GM21360 (cell line): ENCODE data around the gene GP5.

Experiments
- ATAC-seq: cut with Tn5 transposase; IDR thresholded peaks from one replicate; pipeline ENCODE4 v1.9.1; 2021; ENCODE audit warnings: mild to moderate bottlenecking, moderate library complexity; ENCODE audit not compliant: unreplicated experiment

Gene GP5

DNA sequence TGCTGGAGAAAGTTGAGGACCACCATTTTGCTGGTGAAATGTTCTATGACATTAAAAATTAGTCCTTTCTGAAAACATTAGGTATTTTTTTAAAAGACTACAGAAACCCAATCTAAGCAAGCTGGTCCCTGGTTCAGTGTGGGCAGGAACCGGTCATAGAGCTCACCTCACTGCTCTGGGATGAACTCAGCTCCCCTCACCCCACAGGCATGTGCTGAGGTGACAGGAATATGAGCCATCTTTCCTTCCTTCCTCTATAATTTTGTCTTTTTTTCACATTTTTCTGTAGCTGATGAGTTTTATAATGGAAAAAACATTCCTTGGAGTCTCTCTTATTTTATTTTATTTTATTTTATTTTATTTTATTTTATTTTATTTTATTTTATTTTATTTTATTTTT, 21.4 kb downstream of the GP5 start:
- no peak for ATAC-seq

DNA sequence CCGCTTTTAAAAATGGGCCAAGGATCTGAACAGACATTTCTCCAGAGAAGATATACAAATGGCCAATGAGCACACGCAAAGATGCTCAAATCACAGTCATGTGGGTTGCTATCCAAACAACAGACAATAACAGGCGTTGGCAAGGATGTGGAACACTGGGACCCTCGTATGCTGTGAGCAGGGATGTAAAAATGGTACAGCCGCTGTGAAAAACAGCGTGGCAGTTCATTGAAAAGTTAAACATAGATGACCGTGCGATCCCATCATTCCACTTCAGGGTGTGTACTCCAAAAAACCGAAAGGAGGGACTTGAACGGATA, 22.9 kb downstream of the GP5 start:
- no peak for ATAC-seq

DNA sequence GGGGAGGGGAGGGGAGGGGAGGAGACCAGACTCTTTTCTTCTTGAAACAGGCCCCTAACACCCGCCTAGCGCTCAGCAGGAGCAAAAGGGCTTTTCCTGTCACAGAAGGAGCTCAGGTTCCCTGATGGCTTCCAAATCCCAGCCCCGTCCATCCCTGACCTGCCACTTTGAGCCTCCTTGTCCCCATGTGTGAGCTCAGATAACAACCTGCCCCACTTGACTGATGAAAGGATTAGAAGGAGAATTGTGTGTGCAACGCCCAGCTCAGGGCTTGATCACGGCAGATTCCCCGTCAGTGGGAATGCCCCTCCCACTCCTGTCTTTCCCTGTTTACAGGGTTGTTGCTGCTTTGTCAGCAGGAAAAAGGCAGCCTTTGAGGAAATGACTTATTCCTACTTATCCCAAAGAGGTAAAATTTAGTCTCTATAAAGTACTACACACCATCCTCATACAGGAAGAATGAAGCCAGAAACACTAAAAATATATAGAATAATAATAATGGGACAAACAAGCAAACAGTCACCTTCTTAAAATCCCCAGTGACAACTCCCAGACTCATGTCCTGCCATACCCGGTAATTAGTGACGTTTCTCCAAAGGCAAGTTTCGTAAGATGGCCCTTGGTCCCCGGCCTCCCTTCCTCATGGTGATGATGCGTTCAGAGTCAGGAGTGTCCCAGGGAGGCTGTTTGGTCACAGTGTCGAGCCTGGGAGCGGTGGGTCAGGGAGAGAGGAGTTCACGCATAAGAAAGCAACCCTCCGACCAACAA, 23.4 kb downstream of the GP5 start:
- no peak for ATAC-seq

DNA sequence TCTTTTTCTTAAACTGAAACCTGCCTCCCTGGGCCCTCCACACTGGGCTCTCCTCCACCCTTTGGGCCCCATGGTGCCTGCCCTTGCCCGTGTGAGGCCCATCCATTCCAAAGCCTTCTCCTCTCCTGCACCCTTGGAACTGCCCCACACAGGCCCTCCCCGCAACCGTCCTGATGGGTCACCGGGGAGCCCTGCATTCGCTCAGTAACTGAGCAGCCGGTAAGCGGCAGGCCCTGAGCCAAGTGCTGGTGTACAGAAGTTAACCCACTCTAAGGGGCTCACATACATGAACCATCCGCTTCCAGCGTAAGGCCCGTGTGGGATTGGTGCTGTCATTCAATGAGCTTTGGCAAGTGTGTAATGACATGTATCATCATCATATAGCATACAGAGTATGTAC, 24.1 kb downstream of the GP5 start:
- ATAC-seq = no peak

DNA sequence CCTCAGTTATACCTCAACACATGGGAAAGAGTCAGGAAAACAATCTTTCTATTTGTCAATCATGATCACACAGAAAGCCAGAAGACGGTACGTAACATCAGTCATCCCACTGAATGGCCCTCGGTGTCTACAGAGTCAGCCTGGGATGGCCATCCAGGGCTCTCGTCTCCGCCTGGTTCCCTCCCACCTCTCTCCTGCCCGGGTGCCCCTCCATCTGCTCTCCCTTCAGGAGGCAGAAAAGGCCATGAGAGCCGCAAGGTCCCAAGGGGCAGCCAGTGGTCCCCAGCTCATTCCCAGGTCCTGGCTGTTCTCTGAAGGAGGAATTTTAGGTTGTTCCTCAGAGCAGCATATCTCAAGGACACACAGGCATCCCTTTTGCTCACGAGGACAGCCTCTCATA, 25.2 kb downstream of the GP5 start:
- no peak for ATAC-seq

DNA sequence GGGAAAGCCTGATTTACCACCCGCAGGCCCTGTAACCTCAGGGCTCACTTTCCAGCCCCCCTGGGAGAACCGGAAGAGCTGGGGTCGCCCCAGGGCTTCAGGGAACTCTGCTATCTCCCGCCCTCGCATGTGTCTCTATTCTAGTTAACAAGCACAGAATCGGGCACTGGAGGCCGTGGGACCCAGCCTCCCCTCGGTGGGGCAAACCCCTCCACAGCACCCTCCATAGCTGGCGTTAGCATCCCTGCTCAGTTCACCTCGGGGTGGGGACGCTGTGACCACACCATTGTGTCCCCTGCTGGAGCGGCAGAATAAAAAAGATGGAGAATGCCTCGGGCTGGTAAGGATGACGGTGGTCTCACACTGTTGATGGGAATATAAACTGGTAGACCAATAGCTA, 26.0 kb downstream of the GP5 start:
- no peak for ATAC-seq

DNA sequence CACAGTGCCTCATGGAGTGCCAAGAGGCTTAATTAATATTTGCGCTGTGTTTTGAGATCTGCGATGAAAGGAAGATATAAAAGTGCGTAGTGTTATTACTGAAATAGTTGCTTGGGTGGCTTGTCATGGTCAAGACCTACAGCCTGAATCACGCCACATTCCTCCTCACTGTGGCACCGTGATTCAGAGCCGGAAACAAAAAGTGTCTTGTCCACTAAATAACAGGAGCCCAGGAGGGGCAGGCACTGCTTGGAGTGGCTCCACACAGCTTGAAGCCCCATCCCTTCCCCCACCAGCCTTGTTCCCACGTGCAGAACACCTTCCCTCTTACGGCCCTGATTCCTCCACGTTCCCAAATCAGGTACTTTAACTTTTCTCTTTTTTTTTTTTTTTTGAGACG, 28.3 kb downstream of the GP5 start:
- ATAC-seq = no peak

DNA sequence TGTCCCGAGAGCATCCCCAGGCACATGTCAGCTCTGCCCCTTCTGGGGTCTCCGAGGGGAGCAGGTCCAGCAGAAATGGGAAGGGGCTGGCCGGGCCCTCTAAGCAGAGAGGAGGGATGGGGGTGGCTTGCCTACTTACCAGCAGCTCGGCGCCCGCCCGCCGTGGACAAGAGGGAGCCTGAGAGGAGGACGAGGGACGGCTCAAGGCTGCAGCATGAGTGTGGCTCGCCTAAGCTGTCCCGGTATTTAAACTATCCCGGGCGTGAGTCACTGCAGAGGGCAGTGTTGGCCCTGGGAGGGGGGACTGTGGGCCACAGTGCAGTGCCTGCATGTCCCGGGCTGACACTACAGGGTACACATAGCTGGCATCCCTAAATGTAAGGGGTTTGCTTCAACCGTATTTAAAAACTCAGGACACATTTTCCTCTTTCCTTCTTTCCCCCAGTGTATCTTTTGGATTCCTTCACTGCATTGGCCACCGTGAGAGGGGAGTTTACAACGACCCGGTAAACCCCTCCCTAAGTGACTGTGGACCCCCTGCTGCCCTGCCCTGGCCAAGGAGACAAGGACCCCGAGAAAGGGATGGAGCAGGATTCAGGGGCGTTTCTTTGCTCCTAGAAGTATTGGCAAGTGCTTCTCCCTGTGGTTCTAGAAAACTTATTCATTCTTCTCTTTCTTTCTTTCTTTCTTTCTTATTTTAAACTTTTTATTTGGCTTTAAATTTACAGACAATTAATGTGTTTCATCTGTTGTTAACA, 29.4 kb downstream of the GP5 start, which contains the start of gene LRRC15:
LRRC15 (minus strand) TSS at position 222 of the 758 bp plus-strand sequence. CDS start 8,700 bp downstream, outside the sequence.
- no peak for ATAC-seq

DNA sequence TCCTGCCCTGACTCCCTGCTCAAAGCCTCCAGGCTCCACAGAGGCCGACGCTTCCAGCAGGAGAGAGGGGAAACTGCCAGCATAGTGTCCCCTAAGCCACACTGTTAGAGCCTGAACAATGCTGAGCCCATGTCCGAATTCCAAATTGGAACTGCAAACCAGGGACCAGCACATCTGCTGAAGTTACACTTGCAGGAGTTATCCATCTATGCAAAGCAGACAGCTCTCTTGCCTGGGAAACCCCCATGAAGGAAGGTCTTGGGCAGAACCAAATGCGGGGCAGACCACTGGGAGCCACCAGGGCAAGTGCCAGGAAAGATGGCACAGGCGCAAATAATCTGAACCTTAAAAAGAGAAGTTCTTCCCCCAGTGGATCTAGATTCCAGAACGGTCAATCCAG, 30.1 kb downstream of the GP5 start:
- no peak for ATAC-seq

DNA sequence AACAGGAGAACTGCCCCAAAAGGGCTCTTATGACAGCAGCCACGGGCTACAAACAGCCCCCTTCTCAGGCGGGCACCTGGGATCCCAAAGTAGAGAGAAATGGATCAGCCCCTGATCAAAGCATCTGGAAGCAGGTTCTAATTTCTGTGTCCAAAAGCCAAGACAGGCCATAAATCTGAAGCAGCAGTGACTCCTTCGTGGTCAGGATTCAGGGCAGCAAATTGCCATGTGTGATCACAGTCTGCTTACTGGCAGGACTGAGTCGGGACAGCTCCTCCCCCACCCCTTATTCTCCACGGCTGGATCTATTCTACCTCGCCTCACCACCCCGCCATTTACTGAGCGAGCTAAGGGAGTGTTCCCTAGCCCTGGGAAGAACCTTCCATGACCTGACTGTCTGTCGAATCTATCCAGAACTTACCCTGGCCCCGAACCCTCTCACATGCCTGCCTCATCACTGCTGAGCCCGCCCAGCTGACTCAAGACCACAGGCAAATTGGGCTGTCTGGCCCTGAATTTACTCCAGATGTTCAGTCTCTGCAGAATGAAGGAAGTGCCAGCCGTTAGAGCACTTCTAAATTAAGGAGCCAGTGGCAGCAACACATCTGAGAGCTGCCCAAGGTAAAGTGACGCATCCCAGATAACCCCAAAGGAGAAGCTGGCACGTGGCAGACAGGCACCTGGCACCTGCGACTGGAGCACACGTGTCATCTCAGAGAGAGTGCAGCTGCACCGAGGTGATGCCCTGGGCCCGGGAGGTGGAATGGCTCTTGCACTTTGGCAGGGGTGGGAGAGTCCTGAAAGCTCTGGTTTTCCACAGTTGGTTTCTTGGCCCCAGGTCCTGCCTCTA, 30.8 kb downstream of the GP5 start:
- no peak for ATAC-seq

DNA sequence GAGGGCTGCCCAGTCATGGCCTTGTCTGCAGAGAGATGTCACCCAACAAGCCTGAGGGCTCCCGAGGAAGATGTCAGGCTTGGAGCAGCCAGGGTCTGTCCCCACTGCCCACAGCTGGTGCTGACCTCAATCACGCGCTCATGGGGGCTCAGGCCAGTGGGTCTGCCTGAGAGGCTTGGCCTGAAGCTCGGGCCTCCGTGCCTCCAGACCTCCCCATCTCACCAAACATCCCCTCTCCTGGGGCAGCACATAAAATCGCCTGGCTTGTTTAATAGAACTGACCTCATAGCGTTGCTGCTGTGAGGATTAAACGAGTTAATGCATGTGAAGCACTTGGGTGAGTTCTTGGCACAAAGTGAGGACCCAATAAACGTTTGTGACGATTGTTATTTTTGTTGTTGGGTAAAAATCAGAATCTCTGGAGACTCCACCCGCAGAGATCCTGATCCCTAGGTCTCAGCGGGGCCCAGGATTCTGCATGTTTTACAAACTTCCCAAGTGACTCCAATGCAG, 33.0 kb downstream of the GP5 start:
- ATAC-seq = no peak

DNA sequence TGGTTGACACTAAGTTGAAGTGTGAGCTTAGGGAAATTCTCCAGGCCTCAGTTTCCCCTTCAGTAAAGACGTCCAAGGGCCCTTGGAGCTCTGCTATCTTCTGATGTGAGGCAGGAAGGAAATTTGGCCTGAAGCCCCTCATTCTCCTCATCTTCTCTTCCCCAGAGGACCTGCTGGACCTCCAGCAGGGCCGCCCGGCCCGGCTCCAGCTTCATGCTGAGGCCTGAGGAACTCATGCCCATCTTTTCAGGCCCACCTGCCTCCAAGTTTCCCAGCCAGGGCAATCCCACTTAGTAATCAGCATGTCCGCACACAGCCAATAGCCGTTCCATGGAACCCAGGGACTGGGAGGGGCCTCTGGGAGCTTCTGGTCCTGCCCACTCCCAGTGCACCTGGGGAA, 33.5 kb downstream of the GP5 start:
- ATAC-seq = no peak

DNA sequence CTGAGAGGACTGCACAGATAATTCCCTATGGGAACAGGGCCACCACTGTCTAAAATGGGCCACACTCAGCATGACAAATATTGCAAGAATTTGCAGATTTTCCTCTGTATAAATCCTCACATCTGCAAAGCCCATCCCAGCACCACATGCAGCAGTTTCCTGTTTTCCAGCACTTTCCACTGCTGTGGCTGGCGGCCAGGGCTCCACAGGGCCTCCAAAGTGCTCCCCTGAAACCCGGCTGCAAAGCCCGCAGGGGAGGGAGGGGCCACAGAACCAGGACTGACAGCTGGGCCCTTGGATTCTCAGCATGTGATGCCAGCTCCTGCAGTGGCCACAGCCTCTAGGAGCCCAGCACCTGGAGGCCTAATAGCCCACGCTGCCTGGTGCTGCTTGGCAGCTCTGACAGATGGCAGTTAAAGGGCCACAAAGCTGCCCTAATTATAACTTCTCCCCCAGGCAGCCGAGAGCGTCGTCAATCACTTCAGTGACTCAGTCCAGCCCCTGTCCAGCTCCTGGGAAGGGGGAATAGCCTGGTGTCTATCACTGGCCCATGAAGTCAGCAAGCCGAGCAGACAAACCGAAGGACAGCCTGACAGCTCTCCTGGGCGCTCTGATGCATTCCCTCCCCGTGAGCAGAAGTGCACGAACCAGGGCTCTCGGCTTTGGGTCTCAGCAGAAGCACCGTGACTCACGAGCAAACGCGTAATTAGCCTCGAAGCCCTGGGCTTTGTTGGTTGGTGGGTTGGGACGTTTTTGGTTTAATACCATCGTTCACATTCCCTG, 34.2 kb downstream of the GP5 start:
- ATAC-seq = no peak

DNA sequence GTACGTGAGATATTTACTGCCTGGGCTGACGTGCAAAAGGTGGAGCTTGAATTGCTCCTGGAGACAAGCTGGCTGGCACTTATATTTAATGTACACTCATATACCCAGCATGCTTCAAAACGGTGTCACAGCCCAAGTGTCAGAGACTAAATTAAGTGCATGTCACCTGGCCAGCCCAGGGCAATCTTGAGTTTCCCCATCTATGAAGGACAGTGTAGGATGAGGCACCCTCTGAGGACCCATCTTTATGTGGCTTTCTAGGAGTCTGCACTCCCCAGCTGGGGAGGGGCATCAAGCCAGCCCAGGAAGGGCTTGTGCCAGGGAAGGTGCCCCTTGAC, 34.8 kb downstream of the GP5 start:
- ATAC-seq = no peak

DNA sequence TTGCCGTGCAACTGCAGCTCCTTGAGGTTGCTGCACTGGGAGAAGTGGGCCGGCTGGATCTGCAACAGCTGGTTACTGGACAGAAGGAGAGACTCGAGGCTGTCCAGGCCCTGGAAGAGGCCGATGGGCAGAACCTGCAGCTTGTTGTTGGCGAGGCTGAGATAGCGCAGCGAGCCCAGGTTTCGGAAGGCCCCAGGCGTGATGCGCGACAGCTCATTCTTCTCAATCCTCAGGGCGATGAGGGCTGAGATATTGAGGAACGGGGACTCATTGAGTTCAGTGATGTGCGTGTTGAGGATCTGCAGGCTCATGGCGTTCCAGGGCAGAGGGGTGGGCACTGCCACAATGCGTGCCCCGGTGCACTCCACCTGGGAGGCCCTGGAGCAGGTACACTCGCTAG, 38.5 kb downstream of the GP5 start:
- no peak for ATAC-seq

DNA sequence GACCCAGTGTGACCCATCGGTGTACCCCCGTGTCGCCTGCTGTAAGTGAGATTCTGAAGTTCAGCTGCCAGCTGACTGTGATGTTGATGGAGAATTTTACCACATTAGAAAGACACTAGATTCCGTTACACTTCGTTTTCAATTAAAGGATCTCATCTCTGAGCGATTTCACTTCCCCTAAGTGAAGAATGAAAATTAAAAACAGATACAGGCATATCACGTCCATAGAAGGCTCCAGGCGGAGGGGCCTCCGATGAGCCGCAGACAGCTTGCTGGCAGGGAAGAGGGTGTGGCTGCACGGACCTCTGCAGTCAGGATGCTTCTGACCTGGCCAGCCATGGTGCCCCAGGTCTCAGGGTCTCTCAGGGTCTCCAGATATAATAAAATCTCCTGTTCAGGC, 41.4 kb downstream of the GP5 start:
- ATAC-seq = no peak

DNA sequence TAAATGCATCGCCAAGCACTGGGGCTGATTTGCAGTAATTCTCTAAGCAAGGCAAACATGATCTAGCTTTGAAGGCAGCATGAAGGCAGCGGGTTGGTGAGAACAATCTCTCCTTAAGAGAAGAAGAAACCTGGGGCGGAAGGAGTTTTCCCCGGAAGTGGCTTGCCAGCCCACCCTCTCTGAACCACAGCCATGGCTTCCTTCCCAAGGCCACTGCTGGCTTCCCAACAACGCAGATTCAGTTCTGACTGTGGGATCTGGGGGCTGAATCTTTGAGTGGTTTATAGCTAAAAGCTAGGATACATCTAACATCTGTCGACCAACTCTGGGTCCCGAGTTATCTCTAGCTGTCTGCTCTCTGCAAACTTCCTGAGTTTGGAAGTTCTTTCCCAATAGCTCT, 43.7 kb downstream of the GP5 start:
- no peak for ATAC-seq

DNA sequence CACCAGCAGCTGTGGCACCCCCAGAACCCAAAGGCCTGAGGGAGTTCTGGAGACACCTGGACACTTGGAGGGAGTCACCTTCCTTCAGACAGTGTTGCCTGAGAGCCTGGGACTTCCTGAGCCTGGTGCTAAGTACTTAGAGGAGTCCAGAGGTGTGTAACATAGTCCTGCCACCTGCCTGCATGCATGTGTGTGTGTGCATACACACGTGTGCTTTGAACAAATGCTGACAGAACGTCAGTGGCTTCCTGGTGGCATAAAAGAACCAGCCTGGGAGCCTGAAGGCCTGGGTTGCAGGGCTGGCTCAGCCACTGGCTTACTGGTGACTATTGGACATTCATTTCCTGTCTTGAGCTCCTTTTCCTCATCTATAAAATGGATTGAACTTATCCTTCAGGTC, 44.8 kb downstream of the GP5 start:
- no peak for ATAC-seq

DNA sequence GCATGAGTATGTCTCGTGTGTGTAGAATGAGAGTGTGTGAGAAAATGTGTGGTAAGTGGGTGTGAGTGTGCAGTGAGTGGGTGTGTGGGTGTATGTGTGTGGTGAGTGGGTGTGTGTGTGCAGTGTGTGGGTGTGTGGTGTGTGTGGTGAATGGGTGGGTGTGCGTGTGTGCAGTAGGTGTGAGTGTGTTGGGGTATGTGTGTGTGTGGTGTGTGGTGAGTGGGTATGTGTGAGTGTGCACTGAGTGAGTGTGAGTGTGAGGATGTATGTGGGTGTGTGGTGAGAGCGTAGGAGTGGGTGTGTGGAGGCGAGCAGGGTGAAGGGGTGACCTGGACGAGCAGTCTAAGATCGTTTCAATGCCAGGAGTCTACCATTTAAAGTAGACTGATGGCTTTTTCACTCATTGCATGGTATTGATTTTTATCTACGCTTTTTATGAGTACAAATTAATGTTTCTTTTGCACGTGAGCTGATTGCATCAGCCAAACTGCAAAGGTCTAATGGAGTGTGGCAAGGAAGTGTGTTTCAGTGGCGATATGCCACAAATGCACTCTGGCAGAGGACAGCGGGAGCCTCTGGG, 46.3 kb downstream of the GP5 start:
- no peak for ATAC-seq

DNA sequence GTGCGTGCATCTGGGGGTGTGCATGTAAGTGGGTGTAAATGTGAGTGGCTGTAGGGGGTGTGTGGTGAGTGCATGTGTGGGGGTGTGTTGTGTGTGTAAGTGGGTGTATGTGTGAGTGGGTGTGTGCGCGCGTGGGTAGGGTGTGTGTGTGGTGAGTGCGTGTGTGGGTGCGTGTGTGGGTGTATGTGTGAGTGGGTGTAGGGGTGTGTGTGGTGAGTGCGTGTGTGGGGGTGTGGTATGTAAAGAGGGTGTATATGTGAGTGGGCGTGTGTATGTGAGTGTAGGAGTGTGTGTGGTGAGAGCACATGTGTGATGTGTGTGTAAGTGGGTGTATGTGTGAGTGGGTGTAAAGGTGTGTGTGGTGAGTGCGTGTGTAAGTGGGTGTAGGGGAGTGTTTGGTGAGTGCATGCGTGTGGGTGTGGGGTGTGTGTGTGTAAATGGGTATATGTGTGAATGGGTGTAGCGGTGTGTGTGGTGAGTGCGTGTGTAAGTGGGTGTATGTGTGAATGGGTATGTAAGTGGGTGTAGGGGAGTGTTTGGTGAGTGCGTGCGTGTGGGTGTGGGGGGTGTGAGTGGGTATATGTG, 47.0 kb downstream of the GP5 start:
- no peak for ATAC-seq
